Neural cell (in vitro differentiated cells): ENCODE data around the gene NAMPT. TPM values are rescaled to one million over a fixed set of nuclear protein-coding genes. Genes with fewer than 3 reads are reported as not detected.

Source experiments
- H2AFZ ChIP-seq: fragments of 200-600, 300-800 bp; sonication (generic), shearing (Covaris generic); 2 replicates; pipeline ENCODE4 v1.6.0; 2014; ENCODE audit warnings: low read depth, mild to moderate bottlenecking, antibody characterized with exemption, low read length, moderate library complexity
- H3F3A ChIP-seq: fragments of 200-600 bp; shearing (Covaris generic); 2 replicates; pipeline ENCODE4 v1.6.1; 2016; ENCODE audit warnings: mild to moderate bottlenecking, moderate library complexity, mixed read lengths, antibody characterized with exemption, low read length; ENCODE audit not compliant: insufficient read depth, poor library complexity, severe bottlenecking
- H3K27ac ChIP-seq: fragments of 200-600, 300-800 bp; sonication (generic), shearing (Covaris generic); 2 replicates; pipeline ENCODE4 v1.5.1; 2014; ENCODE audit warnings: mild to moderate bottlenecking, low read length, moderate library complexity
- H3K27me3 ChIP-seq: fragments of 300-800, 200-600 bp; sonication (generic), shearing (Covaris generic); 2 replicates; pipeline ENCODE4 v1.6.0; 2014; ENCODE audit warnings: mild to moderate bottlenecking, low read depth, low read length, moderate library complexity; ENCODE audit not compliant: insufficient read depth
- H3K36me3 ChIP-seq: fragments of 300-800, 200-600 bp; sonication (generic), shearing (Covaris generic); 2 replicates; pipeline ENCODE4 v1.5.1; 2014; ENCODE audit warnings: mild to moderate bottlenecking, antibody characterized with exemption, low read length, moderate library complexity; ENCODE audit not compliant: insufficient read depth
- H3K4me2 ChIP-seq: fragments of 300-800, 200-600 bp; sonication (generic), shearing (Covaris generic); 2 replicates; pipeline ENCODE4 v1.6.0; 2014; ENCODE audit warnings: mild to moderate bottlenecking, low read length
- H3K4me3 ChIP-seq: fragments of 300-800, 200-600 bp; sonication (generic), shearing (Covaris generic); 2 replicates; pipeline ENCODE4 v1.5.1; 2014; ENCODE audit warnings: mild to moderate bottlenecking, low read length, moderate library complexity
- H3K79me2 ChIP-seq: fragments of 200-600 bp; shearing (Covaris generic); replicated peaks from 2 replicates; pipeline ENCODE4 v1.6.0; 2014; ENCODE audit warnings: mild to moderate bottlenecking, low read length, moderate library complexity; ENCODE audit not compliant: insufficient read depth
- H3K9ac ChIP-seq: fragments of 300-800, 200-600 bp; sonication (generic), shearing (Covaris generic); 2 replicates; pipeline ENCODE4 v1.6.1; 2016; ENCODE audit warnings: mild to moderate bottlenecking, low read length, mixed read lengths
- H3K9me2 ChIP-seq: fragments of 200-600 bp; shearing (Covaris generic); 2 replicates; pipeline ENCODE4 v1.6.1; 2016; ENCODE audit warnings: mild to moderate bottlenecking, low read length, mixed read lengths; ENCODE audit not compliant: insufficient read depth
- H3K9me3 ChIP-seq: fragments of 200-600, 300-800 bp; sonication (generic), shearing (Covaris generic); 2 replicates; pipeline ENCODE4 v1.6.1; 2016; ENCODE audit warnings: mild to moderate bottlenecking, mixed run types, low read length, moderate library complexity, mixed read lengths
- H4K20me1 ChIP-seq: fragments of 200-600 bp; shearing (Covaris generic); 2 replicates; pipeline ENCODE4 v1.6.1; 2016; ENCODE audit warnings: mild to moderate bottlenecking, mixed run types; ENCODE audit not compliant: insufficient read depth
- EP300 ChIP-seq: fragments of 450-650 bp; conservative IDR thresholded peaks from 2 replicates; pipeline ENCODE4 v1.6.1; 2014; ENCODE audit warnings: antibody characterized with exemption, mild to moderate bottlenecking, moderate library complexity; ENCODE audit not compliant: poor library complexity, severe bottlenecking
- EZH2 ChIP-seq: fragments of 200-600, 300-800 bp; shearing (Covaris generic), sonication (generic); IDR thresholded peaks from 2 replicates; pipeline ENCODE4 v1.6.1; 2014; ENCODE audit warnings: antibody characterized with exemption, low read length, borderline replicate concordance, mild to moderate bottlenecking; ENCODE audit not compliant: insufficient read depth, poor library complexity, severe bottlenecking
- MXI1 ChIP-seq: fragments of 450-650 bp; conservative IDR thresholded peaks from 2 replicates; pipeline ENCODE4 v1.6.1; 2014; ENCODE audit warnings: antibody characterized with exemption, mild to moderate bottlenecking; ENCODE audit not compliant: poor library complexity, severe bottlenecking
- POLR2AphosphoS5 ChIP-seq: IDR thresholded peaks from 2 replicates; pipeline ENCODE4 v1.6.1; 2012
- RAD21 ChIP-seq: fragments of 450-650 bp; conservative IDR thresholded peaks from 2 replicates; pipeline ENCODE4 v1.6.1; 2014; ENCODE audit warnings: antibody characterized with exemption, mild to moderate bottlenecking, moderate library complexity
- SMC3 ChIP-seq: fragments of 450-650 bp; conservative IDR thresholded peaks from 2 replicates; pipeline ENCODE4 v1.6.1; 2014; ENCODE audit warnings: antibody characterized with exemption, mild to moderate bottlenecking, moderate library complexity; ENCODE audit not compliant: poor library complexity
- TAF1 ChIP-seq: IDR thresholded peaks from 2 replicates; pipeline ENCODE4 v1.6.1; 2012; ENCODE audit warnings: low read depth
- polyA plus RNA-seq: library from polyadenylated mRNA; depleted of rRNA; stranded (reverse); fragments of >200 nt; gene quantifications from 2 replicates; pipeline ENCODE4 v1.2.3, GENCODE V29; 2014
- TF ChIP-seq, protein P1 (sequence below): fragments of 450-650 bp; IDR thresholded peaks from 2 replicates; pipeline ENCODE4 v1.5.1; 2014; ENCODE audit warnings: antibody characterized with exemption, mild to moderate bottlenecking, moderate library complexity; ENCODE audit not compliant: poor library complexity, severe bottlenecking
- TF ChIP-seq, protein P2 (sequence below): IDR thresholded peaks from 2 replicates; pipeline ENCODE4 v1.6.1; 2012; ENCODE audit warnings: borderline replicate concordance

Gene NAMPT
- polyA plus RNA-seq, 1 donor from 2014 or later, result 34.0 TPM

DNA sequence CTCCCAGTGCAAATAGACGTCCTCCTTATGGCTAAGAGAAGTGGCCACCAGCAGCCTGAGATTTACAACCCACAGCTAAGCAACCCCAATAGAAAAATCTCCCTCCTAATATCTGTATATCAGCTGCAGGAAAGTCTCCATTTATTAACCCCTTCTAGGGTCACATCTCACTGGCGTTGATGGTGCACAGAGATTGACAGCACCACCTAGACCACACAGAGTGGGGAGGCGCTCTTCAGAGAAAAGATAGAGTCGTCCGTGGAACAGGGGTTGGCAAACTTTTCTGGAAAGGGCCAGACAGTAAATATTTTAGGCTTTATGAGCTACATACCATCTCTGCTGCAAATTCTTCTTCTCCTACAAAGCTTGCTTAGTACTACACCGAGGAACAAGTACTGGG is 60.0 kb downstream of the NAMPT start:
- H2AFZ ChIP-seq, result no peak overlapping the region

DNA sequence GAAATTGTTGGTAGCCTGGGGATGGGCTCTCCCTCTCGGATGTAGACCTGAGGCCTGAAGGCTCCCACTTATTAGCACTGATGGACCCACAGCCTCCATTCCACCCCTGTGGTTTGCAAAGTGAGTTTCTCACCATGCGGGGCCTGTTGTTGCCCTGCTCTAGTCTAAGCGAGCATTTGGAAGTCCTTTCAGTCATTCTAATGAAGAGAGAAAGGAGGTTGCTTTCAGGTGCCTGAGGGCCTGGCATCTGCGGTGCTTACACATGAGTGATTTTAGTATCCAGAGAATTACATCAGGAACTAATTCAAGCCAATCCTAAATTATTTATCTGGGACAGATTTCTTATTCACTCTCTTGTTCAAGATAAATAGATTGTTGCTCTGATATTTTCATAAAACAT is 61.6 kb downstream of the NAMPT start:
- H3K36me3 ChIP-seq, result no peaks in the 10 kb centered on the region
- H4K20me1 ChIP-seq, result no peaks in the 10 kb centered on the region
- H3K9ac ChIP-seq, result no peak overlapping the region
- no peaks in the 10 kb centered on the region for H3K27me3 ChIP-seq
- no peak overlapping the region for H3K4me2 ChIP-seq
- no peak overlapping the region for H3K4me3 ChIP-seq
- no peak overlapping the region for H3K27ac ChIP-seq
- H3K9me3 ChIP-seq, result no peaks in the 10 kb centered on the region
- H3K9me2 ChIP-seq, result no peaks in the 10 kb centered on the region
- no peak overlapping the region for H2AFZ ChIP-seq
- no peaks in the 10 kb centered on the region for H3F3A ChIP-seq
- TF ChIP-seq SMC3, result no peak
- TF ChIP-seq, protein P1, sequence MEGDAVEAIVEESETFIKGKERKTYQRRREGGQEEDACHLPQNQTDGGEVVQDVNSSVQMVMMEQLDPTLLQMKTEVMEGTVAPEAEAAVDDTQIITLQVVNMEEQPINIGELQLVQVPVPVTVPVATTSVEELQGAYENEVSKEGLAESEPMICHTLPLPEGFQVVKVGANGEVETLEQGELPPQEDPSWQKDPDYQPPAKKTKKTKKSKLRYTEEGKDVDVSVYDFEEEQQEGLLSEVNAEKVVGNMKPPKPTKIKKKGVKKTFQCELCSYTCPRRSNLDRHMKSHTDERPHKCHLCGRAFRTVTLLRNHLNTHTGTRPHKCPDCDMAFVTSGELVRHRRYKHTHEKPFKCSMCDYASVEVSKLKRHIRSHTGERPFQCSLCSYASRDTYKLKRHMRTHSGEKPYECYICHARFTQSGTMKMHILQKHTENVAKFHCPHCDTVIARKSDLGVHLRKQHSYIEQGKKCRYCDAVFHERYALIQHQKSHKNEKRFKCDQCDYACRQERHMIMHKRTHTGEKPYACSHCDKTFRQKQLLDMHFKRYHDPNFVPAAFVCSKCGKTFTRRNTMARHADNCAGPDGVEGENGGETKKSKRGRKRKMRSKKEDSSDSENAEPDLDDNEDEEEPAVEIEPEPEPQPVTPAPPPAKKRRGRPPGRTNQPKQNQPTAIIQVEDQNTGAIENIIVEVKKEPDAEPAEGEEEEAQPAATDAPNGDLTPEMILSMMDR, result no peak
- H3K79me2 ChIP-seq, result no peaks in the 10 kb centered on the region

More for the DNA sequence above, 60.0 kb downstream of the NAMPT start:
- Histone ChIP-seq H3K36me3 (no peaks in the 10 kb centered on the region), H3K4me2 (no peak overlapping the region), H3K79me2 (no peaks in the 10 kb centered on the region), H3K27me3 (no peaks in the 10 kb centered on the region), H3K9ac (no peak overlapping the region), H3K27ac (no peak overlapping the region), H3K9me2 (no peaks in the 10 kb centered on the region), H4K20me1 (no peaks in the 10 kb centered on the region), H3F3A (no peaks in the 10 kb centered on the region), H3K4me3 (no peak overlapping the region), H3K9me3 (no peaks in the 10 kb centered on the region)
- TF ChIP-seq EP300, result no peak
- TF ChIP-seq POLR2AphosphoS5, result no peak
- TF ChIP-seq, protein P1, result no peak
- no peak for TF ChIP-seq RAD21
- TF ChIP-seq MXI1, result no peak
- no peak for TF ChIP-seq SMC3
- no peak for TF ChIP-seq EZH2
- TF ChIP-seq, protein P2, sequence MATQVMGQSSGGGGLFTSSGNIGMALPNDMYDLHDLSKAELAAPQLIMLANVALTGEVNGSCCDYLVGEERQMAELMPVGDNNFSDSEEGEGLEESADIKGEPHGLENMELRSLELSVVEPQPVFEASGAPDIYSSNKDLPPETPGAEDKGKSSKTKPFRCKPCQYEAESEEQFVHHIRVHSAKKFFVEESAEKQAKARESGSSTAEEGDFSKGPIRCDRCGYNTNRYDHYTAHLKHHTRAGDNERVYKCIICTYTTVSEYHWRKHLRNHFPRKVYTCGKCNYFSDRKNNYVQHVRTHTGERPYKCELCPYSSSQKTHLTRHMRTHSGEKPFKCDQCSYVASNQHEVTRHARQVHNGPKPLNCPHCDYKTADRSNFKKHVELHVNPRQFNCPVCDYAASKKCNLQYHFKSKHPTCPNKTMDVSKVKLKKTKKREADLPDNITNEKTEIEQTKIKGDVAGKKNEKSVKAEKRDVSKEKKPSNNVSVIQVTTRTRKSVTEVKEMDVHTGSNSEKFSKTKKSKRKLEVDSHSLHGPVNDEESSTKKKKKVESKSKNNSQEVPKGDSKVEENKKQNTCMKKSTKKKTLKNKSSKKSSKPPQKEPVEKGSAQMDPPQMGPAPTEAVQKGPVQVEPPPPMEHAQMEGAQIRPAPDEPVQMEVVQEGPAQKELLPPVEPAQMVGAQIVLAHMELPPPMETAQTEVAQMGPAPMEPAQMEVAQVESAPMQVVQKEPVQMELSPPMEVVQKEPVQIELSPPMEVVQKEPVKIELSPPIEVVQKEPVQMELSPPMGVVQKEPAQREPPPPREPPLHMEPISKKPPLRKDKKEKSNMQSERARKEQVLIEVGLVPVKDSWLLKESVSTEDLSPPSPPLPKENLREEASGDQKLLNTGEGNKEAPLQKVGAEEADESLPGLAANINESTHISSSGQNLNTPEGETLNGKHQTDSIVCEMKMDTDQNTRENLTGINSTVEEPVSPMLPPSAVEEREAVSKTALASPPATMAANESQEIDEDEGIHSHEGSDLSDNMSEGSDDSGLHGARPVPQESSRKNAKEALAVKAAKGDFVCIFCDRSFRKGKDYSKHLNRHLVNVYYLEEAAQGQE, result no peak
- no peak for TF ChIP-seq TAF1
